ENCODE measurements around the gene ODAM.
"Not testable (repeated sequence)": the region's sequence is repeated elsewhere in the genome, so short reads cannot be mapped to it uniquely, and the experiment has no call there.

Gene ODAM

GRCh38 chr4:70221818-70222217 is 26.3 kb downstream of the ODAM start:
- not testable (repeated sequence) for DNase-seq (ENCODE audit: low spot score)

GRCh38 chr4:70225824-70226223 is 30.3 kb downstream of the ODAM start, which contains the start of gene FDCSP:
TSS of gene FDCSP (plus strand) at chr4:70226124. CDS start at chr4:70231195, 5,071 bp downstream.
- no peak for DNase-seq (ENCODE audit: low spot score)

GRCh38 chr4:70236125-70236524 is 40.6 kb downstream of the ODAM start:
- no peak for DNase-seq (ENCODE audit: low spot score)

GRCh38 chr4:70239131-70239883 is 43.8 kb downstream of the ODAM start:
- no peak for DNase-seq (ENCODE audit: low spot score)

- no peak for DNase-seq (ENCODE audit: low spot score)
These were observed 44.5 kb downstream of the ODAM start for GRCh38 chr4:70239884-70240591.

GRCh38 chr4:70242297-70242696 is 46.8 kb downstream of the ODAM start, which contains the start of gene CSN3:
TSS of gene CSN3 (plus strand) at chr4:70242597. CDS start at chr4:70244820, 2,223 bp downstream.
- DNase-seq (ENCODE audit: low spot score): not testable (repeated sequence)

GRCh38 chr4:70243091-70243490 is 47.6 kb downstream of the ODAM start:
- no peak for DNase-seq (ENCODE audit: low spot score)

- DNase-seq (ENCODE audit: low spot score): no peak
These were observed 55.9 kb downstream of the ODAM start for GRCh38 chr4:70251250-70251944.

- no peak for DNase-seq (ENCODE audit: low spot score)
These were observed 56.4 kb downstream of the ODAM start for GRCh38 chr4:70251945-70252277.

All from activated CD4-positive, alpha-beta T cell treated with anti-CD3 and anti-CD28 coated beads, Interleukin-2, Interleukin-4, amounts not matched to agents 100 ng/mL and 50 ng/mL, durations not matched to agents 16 hours and 8 hours (primary cell).